Activated T-cell treated with anti-CD3 and anti-CD28 coated beads, Interleukin-2, amount 50 U/mL, for 48 hours (primary cell): Measurements from ENCODE around the gene PRMT7.
A peak's percentile ranks its signal among the peaks of the same experiment; 100 is the strongest.

Source experiments
- DNase-seq, 2 experiments: peaks; one replicate each; pipeline ENCODE4 v3.0.0-alpha.2; 2020

PRMT7 gene

GRCh38 chr16:68309799-68310198, 1.0 kb upstream of the PRMT7 start:
- DNase-seq, result no peak

- no peak for DNase-seq
Measured at GRCh38 chr16:68310437-68310773, 414 bp upstream of the PRMT7 start.

- DNase-seq, result no peak
Measured at GRCh38 chr16:68313116-68313515, 2.3 kb downstream of the PRMT7 start.

GRCh38 chr16:68319185-68319908, 8.5 kb downstream of the PRMT7 start:
- DNase-seq, result peak; percentile 59 to 72

GRCh38 chr16:68324336-68324735, 13.5 kb downstream of the PRMT7 start:
- DNase-seq, result no peak

GRCh38 chr16:68324780-68325357, 14.1 kb downstream of the PRMT7 start:
- DNase-seq, result no peak

GRCh38 chr16:68328151-68328859, 17.5 kb downstream of the PRMT7 start:
- DNase-seq, result peak; percentile 86

GRCh38 chr16:68328860-68329390, 18.1 kb downstream of the PRMT7 start:
- DNase-seq, result no peak

- no peak for DNase-seq
Measured at GRCh38 chr16:68331879-68332410, 21.1 kb downstream of the PRMT7 start.

- DNase-seq, result no peak
Measured at GRCh38 chr16:68332411-68333121, 21.7 kb downstream of the PRMT7 start.

GRCh38 chr16:68335175-68335574, 24.4 kb downstream of the PRMT7 start:
- DNase-seq, result no peak

GRCh38 chr16:68338326-68339119, 27.7 kb downstream of the PRMT7 start:
- no peak for DNase-seq

GRCh38 chr16:68339214-68339613, 28.4 kb downstream of the PRMT7 start:
- no peak for DNase-seq

GRCh38 chr16:68342620-68343019, 31.8 kb downstream of the PRMT7 start:
- no peak for DNase-seq

GRCh38 chr16:68343137-68343536, 32.3 kb downstream of the PRMT7 start:
- DNase-seq, result no peak

GRCh38 chr16:68344252-68344651, 33.4 kb downstream of the PRMT7 start:
- no peak for DNase-seq

GRCh38 chr16:68345351-68345810, 34.6 kb downstream of the PRMT7 start:
- DNase-seq, result peak in 1 of 2 experiments; percentile 52

- DNase-seq, result no peak
Measured at GRCh38 chr16:68345958-68346635, 35.3 kb downstream of the PRMT7 start.

- DNase-seq, result no peak
Measured at GRCh38 chr16:68346892-68347480, 36.2 kb downstream of the PRMT7 start.

- DNase-seq, result no peak
Measured at GRCh38 chr16:68347605-68348004, 36.8 kb downstream of the PRMT7 start.
